Measurements from ENCODE around the gene B3GNT2.

- TF ChIP-seq REST (IDR thresholded peaks at IDR 0.05; ENCODE audit: insufficient read depth in 1 of 2, low read depth in 2 of 2, low read length in 1 of 2), result no peak
- TF ChIP-seq CTCF (IDR thresholded peaks at IDR 0.05), result no peak
- TF ChIP-seq POLR2AphosphoS5 (IDR thresholded peaks at IDR 0.05; ENCODE audit: low read depth, low read length), result no peak
- no peak for TF ChIP-seq TCF7L2 (IDR thresholded peaks at IDR 0.05; ENCODE audit: low read depth, low read length)
- TF ChIP-seq SIN3A (IDR thresholded peaks at IDR 0.05; ENCODE audit: borderline replicate concordance, insufficient read depth, low read depth, low read length), result no peak
Observed at GRCh38 chr2:62248226-62248625, 52.3 kb downstream of the B3GNT2 start.
